GM19043 (cell line): ENCODE measurements around the gene ZBTB14.
A peak's percentile ranks its signal among the peaks of the same experiment; 100 is the strongest.

ENCODE experiments used
- ATAC-seq: cut with Tn5 transposase; IDR thresholded peaks from one replicate; pipeline ENCODE4 v1.9.1; 2021; ENCODE audit warnings: low read depth; ENCODE audit not compliant: unreplicated experiment

Gene ZBTB14

DNA sequence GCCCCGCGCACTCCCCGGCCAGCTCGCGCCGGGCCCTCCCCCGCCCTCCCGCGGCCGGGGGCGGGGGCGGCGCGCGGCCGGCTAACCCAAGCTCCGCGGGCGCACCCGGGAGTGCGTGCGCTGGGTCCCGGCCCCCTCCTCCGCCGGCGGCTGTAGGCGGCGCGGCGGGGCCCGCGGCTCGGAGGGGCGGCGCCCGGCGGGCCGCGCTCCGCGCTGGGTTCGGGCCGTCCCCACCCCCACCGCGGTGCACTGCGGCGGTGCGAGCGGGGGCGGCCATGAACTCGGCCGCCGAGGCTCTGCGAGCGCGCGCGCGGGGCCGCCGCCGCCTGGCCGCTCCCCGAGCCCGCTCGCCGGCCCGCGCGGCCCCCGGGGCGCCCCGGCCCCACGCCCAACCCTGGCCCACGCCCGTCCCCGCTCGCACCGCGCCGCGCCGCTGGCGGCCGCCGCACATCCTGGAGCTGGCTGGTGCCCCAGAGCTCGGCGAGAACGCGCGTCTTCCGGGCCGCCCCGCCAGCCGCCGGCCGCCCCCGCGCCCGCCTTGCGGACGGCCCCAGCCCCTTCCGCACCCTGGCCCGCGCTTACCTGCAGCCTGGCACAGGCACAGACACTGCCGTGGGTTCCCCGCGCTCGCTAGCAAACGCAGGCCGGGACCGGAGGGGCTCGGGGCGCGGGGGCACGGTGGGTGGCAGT lies at the start of gene ZBTB14:
TSS of gene ZBTB14 (minus strand) at position 496 of the 690 bp plus-strand sequence. CDS start 2,480 bp downstream, outside the sequence.
- ATAC-seq: peak; percentile 24

DNA sequence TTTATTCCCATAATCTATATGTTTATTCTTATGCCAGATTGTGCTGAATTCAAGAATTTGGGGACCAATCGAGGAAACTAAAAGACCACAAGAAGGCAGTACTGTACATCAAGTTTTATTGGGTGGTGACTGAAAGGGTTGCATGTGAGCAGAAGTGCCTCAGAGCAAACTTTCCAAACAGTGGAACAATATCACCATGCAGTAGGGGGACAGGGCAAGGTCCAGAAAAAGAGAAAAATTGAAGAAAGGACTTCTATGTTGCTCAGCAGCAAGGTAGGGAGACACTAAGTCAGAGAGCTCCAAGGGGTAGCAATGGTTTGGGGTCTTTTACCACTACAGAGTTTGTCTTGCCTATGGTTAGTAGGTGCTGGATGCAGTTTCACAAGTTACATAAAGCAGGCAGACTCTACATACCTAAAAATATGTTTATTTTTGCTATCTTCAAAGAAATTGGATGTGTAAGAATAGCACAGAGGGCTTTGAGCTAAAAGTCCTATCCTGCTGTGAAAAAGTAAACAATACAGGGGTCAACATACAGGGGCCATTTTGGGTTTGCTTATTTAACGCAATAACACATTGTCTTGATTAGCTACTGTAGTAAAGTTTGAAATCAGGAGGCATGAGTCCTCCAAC lies 43.8 kb upstream of the ZBTB14 start:
- ATAC-seq: no peak

- no peak for ATAC-seq
Observed at GRCh38 chr18:5334456-5335075, 39.0 kb upstream of the ZBTB14 start.

- ATAC-seq: no peak
Observed at GRCh38 chr18:5318061-5318700, 22.7 kb upstream of the ZBTB14 start.

DNA sequence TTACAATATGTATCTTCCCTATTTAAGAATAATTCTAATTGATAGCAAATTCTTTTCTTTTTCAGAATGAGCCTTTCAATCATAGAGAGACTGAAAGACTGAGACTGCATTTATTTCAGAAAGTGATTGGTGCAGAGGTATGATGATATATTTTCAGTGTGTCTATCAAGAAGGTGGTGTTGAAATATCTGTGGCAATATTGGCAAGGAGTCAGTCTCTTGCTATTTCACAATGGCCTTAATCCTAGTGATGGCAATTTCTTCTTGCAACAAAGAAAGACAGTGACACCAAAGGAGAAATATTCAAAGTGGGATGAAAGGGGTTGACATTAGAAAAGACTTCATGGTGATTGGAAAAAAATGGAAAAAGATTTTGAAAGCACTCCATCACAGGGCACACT lies 21.7 kb upstream of the ZBTB14 start:
- ATAC-seq: no peak

- ATAC-seq: no peak
Observed at GRCh38 chr18:5315838-5316237, 20.3 kb upstream of the ZBTB14 start.

DNA sequence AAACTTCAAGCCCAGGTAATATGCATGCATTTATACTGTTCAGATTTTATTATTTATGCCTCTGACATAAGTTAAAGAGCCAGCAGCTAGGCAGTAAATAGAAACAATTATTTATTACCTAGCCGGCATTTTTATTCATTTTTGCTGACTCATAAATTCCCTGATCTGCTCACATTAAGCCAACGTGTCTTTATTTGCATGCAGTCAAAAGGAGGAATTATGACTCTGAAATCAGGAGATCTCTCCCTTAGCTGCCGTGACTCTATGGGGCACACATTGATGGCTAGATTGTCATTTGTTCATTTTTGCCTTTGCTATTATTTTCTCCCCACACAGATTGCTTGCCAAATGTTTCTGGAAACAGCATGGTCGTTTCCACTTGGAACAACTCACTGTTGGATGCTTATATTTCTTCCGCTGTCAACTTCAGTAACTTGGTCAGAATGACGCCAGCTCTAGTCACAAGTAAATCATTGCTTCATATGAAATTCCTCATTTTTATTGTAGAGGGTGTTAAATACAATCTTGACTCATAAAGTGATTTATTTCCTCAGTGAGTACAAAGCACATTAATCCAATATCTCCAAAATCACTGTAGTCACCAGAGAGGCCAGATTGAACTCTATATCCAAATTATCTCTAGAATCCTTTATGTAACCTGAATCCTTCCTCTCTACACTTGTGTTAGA lies 15.9 kb upstream of the ZBTB14 start:
- no peak for ATAC-seq

GRCh38 chr18:5309888-5310470 lies 14.5 kb upstream of the ZBTB14 start:
- ATAC-seq: peak; percentile 98

GRCh38 chr18:5305835-5306234 lies 10.3 kb upstream of the ZBTB14 start:
- ATAC-seq: no peak

GRCh38 chr18:5304232-5304631 lies 8.7 kb upstream of the ZBTB14 start:
- ATAC-seq: no peak

- ATAC-seq: no peak
Observed at GRCh38 chr18:5303636-5304035, 8.1 kb upstream of the ZBTB14 start.

- ATAC-seq: no peak
Observed at GRCh38 chr18:5302606-5303005, 7.1 kb upstream of the ZBTB14 start.

DNA sequence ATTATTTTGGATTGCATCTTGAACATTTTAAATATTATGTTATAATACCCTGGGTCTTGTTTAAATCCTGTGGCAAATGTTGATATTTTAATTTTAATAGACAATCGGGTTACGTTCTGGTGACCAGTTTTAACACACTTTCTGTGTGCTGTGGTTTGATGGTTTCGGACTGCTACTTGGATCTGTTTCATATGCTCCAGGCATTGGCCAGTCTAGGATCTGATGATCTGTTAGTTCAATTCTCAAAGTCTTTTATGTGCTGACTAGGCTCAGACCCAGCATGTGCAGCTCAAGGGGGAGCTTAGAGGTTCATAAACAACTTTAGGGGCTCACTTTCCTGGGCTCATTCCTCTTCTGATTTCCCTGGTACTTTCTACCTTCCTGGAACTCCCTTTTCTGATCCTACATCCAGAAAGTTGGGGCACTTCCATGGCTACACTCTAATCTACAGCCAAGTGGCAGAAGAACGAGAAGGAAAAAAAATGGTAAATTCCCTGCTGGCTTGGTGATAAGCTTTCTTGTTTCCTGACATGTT lies 5.0 kb upstream of the ZBTB14 start:
- ATAC-seq: no peak

GRCh38 chr18:5298156-5298852 lies 2.8 kb upstream of the ZBTB14 start:
- no peak for ATAC-seq

- no peak for ATAC-seq
Observed at GRCh38 chr18:5297597-5297996, 2.1 kb upstream of the ZBTB14 start.

DNA sequence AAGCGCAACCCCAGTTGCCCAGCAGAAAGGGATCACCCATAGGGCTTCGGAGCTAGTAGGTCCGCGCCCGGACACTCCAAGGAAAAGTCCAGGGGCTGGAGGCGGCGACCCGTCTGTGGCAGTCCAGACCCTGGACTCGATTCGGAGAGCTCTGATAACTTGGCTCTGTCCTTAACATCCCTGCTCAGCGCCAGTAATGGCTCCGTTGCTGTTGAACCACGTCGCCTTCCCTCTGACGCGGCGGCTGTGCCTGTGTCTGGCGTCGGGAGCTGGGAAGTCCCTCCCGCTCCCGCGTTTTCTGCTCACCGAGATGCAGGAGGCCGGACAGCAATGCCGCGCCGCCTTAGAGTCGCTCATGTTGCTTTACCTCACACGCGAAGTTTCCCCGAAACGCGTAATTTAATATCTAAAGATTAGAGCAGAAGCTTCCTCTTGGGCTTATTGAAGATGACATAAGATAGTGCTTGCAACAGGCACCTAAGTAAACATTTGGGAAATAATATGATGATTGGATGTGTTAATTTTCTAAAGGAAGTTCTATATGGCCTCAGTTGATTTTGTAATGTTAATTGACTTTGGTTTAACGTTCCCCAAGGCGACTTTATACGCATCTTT lies 1.3 kb upstream of the ZBTB14 start:
- peak; percentile 19 for ATAC-seq

DNA sequence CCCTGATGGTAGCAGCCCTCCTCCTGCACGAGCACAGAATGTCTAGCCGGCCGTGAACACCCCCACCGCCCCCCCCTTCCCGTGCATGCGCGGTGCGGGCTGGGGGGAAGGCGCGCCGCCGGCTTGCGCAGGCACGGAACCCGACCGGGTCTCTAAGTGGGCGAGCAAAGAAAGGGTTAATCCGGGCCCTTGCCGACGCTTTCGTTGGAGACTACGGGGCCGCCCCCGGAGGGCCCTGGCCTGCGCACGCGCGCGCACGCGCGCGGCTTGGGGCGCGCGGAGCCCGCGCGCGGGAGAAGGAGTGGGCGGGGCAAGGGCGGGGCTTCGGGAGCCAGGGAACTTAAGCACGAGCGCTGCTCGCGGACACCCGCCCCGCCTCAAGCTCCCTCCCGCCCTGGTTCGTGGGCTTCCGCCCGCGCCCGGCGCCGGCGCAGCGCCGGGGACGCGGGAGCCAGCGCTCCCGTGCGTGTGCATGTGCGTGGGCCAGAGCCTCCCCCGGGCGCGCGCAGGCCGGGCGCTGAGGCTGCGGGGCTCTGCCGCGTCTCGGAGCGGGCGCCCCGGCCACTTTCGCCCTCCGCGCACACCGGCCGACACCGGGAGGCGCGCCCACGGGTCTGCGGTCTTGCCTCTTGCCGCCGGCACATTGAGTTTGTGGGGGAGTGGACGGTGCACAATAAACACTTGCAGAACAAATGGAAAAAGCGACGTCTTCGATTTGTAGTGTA lies 617 bp upstream of the ZBTB14 start:
- peak; percentile 47 for ATAC-seq

DNA sequence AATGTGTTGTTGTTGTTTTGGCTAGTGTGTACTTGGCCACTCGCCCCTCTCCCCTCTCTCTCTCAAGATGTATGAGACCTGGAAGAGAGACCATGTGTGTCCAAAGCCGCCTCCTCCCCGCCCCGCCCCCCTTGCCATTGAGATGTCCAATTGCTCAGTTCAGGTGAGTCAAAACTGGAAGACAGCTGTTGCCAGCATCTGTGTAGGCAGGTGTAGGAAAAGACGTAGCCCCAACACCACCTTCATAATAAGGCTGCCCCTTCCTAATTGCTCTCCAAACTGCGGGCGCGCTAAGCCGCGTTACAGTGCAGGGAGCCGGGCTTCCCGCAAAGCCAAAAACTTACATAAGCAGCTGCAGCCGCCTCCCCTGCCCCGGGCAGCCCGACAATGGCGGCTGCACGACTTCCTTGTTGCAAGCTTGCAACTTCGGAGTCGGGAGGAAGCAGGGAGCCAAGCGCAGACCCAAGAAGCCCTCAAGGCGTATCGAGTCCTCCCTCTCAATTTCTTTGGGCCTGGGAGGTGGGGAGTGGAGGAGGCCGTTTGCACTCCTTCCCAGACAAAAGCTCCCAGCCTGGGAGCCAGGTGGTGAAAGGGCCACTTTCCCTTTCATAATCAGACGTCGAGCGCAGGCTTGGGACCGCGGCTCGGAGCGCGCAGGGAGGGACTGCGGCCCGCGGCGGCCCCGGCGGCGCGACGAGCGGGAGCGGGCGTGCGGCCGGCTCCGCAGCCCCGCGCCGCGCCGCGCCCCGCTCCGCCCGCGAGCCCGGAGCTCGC lies 882 bp downstream of the ZBTB14 start:
- peak; percentile 22 for ATAC-seq
